ENCODE results near the gene CTSA.
"Not testable (repeated sequence)": the region's sequence is repeated elsewhere in the genome, so short reads cannot be mapped to it uniquely, and the experiment has no call there.

Gene CTSA

DNA sequence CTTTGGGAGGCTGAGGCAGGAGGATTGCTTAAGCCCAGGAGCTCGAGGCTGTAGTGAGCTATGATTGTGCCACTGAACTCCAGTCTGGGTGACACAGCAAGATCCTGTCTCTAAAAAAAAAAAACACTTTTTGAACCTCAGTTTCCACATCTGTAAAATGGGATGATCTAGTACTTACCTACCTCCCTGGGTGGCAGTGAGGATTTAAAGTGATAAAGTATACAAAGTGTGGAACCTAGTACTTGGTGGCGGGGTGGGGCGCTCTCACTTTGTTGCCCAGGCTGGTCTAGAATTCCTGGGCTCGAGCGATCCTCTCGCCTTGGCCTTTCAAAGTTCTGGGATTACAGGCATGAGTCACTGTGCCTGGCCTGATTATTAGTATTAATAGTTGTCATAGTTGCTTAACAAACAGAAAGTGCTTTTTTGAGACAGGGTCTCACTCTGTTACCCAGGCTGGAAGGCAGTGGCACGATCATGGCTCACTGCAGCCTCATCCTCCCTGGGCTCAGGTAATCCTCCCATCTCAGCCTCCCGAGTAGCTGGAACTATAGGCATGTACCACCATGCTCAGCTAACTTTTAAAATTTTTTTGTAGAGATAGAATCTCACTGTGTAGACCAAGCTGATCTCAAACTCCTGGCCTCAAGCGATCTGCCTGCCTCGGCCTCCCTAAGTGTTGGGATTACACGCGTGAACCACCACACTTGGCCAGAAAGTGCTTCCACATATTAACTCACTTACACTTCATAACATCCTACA, 27.8 kb downstream of the CTSA start:
- DNase-seq (ENCODE audit: low read depth) = no peak

DNA sequence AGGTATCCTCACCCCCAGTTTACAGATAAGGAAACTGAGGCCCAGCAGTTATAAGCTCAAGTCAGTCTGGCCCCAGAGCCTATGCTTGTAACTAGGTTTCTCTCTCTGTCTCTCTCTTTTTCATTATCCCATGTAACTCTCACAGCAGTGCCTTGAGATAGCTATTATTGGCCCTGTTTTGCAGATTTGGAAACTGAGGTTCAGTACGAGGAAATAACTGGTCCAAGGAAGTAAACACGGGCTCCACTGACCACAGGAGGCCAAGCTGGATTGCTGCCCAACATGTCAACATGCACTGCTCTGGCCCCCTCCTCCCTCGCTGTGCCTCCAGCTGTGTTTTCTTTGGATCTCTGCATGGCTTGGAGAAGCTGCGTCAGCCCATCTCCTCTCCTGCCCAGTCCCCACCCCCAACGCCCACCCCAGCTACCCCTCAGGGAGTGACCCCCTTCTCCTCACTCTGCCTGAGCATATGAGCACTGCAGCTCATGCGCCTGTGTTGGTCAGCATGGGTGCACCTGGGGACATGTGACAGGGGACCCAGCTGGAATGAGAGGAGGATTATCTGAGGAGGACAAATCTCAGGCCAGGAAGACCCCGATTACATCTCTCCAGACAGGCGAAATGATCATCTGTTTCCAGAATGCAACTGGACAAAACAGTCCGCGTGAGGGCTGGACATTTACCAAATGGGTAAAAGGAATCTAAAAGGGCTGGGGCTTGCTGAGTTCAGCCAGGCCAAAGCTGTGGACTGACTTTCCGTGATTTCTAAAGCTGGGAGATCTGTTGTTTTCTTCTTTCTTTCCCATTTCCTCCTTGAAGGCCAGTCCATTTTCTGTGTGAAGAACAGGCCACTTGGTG, 28.6 kb downstream of the CTSA start:
- DNase-seq (ENCODE audit: low read depth) = no peak

DNA sequence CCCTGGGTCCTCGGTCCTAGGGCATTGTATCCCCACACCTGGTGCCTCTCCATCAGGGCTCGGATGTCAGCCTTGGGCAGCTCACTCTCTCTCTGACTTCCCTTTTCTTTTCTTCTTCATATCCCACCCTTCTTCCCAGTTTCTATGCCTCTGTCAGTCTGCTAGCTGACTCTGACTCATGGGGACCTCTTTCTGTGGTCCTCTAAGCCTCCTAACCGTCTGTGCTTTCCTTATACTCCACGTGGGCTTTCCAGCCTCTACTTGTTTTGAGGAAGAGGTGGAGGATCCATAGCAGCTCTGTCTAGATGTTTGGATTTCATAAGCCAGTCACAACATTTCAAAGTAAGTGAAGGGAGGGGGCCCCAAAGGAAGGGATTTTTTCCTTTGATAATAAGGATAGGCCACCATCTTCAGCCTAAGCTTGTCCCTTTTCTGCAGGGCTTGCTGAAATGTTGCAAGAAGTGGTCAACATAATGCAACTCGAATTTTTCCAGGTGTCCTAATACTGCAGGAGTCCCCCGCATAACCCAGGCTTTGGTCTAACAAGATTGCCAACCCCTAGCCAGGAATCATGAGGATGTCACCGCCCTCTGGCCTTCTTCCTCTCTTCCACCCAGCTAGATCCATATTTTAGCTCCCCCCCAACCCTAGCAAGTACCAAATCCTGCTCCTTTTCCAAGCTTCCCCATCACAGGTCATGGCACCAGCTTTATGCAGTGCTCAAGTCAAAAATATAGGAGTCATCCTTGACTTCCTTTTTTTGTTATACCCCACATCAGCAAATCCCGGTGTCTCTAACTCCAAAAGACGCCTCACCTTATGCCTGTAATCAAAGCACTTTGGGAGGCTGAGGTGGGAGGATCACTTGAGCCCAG, 29.6 kb downstream of the CTSA start:
- DNase-seq (ENCODE audit: low read depth) = no peak

GRCh38 chr20:45921337-45922189, 30.4 kb downstream of the CTSA start:
- no peak for DNase-seq (ENCODE audit: low read depth)

GRCh38 chr20:45924391-45925261, 33.5 kb downstream of the CTSA start:
- DNase-seq (ENCODE audit: low read depth) = no peak

DNA sequence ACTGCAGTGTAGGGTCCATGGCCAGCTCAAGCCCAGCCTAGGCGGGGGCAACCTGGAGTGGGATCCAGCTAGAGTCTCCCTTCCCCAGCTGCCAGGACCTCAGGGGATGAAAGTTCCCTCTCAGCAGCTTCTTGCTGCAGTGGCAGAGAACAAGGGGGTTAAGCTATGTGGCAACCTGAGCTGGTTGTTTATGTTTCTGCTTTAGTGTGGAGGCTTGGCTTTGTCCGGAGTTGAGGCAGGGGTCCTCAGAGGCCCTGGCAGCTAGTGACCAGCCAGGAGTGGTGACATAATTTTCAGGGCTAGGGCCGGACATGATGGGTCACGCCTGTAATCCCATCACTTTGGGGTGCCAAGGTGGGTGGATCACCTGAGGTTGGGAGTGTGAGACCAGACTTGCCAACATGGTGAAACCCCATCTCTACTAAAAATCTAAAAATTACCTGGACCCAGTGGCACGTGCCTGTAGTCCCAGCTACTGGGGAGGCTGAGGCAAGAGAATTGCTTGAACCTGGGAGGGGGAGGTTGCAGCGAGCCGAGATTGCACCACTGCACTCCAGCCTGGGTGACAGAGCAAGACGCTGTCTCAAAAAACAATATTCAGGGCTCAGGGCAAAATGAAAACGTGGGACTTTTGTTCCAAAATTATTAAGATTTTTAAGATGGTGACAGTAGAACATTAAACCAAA, 34.8 kb downstream of the CTSA start:
- DNase-seq (ENCODE audit: low read depth) = no peak

- DNase-seq (ENCODE audit: low read depth) = no peak
These were observed 35.6 kb downstream of the CTSA start for GRCh38 chr20:45926731-45927070.

DNA sequence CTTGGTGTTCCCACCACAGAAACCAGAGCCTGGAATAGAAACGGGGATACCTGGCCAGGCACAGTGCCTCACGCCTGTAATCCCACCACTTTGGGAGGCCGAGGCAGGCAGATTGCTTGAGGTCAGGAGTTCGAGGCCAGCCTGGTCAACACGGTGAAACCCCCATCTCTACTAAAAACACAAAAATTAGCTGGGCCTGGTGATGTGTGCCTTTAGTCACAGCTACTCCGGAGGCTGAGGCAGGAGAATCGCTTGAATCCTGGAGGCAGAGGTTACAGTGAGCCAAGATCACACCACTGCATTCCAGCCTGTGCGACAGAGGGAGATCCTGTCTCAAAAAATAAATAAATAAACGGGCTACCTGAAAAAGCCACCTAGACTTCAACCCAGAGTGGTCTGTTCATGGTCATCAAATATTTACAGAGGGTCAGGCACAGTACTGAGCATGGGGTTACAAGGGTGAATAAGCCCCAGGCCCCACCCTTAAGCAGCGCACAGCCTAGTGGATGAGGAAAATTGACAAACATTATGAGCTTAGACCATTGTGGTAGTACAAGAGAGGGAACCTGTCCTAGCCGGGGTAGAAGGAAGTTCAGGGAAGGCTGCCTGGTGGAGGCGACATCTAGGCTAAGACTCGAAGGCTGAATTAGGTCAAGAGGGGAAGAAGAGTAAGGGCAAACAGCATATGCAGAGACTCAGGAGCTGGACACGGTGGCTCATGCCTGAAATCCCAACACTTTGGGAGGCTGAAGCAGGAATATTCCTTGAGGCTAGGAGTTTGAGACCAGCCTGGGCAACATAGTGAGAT, 36.1 kb downstream of the CTSA start:
- no peak for DNase-seq (ENCODE audit: low read depth)

GRCh38 chr20:45931680-45932079, 40.5 kb downstream of the CTSA start:
- not testable (repeated sequence) for DNase-seq (ENCODE audit: low read depth)

DNA sequence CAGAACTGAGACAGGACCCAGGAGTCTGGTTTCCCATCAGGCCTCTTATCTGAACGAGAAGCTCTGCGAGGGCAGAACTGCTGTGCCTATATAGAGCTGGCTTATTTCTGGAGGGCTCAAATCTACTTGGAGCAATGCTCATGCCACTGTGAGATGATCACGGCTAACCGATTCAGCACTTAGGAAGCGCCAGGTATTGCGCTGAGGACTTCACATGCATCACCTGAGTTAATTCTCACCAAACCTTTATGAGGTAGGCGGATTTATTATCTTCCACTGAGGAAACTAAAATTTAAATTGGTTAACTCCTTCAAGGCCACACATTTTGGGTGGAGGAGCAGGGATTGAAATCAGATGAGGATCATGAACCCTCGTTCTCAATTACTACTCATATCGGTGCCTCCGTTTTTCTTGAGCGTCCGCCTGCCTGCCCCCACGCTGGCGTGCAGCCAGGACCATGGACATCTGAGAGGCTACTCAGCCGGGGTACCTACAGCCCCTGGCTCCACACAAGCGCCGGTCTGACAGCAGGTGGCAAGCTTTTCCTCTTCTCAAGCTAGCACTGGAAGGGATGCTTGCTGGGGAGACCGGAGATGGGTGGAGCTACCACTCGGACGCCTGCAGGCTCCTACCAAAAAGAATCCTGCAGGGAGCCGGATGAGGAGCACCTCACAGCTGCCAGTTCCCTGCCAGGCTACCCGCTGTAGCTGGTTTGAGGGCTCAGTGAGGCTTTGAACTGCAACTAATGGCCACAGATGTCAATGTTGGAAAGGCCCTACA, 42.3 kb downstream of the CTSA start:
- peak; percentile 61 for DNase-seq (ENCODE audit: low read depth)

DNA sequence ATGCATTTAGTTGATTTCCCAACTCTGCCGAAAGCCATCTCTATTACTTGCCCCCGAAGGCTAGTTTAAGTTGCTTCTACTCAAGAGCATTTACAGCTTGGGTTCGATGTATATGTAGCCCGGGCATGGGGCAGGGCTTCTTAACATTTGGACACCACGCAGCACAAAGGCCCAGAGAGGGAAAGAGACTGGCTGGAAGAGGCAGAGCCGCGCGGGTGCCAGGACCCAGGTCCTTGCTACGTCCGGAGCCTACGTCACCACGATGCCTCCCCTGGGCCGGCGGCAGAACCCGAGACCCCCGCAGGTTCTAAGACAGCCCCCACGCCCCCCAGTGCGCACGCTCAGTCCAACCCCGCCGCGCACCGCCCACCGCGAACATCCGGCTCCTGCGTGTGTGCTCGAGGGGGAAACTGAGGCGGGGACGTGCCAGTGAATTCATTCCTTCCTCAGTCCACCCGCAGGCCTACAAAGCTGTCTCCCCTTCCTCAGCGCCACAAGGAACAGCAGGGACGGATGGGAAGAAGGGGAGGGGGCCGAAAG, 43.0 kb downstream of the CTSA start:
- no peak for DNase-seq (ENCODE audit: low read depth)

- peak; percentile 99 for DNase-seq (ENCODE audit: low read depth)
These were observed 43.7 kb downstream of the CTSA start, which contains the start of gene PCIF1 for GRCh38 chr20:45934586-45935415. TSS of gene PCIF1 (plus strand) at chr20:45934683. CDS start at chr20:45939000, 4,317 bp downstream.

DNA sequence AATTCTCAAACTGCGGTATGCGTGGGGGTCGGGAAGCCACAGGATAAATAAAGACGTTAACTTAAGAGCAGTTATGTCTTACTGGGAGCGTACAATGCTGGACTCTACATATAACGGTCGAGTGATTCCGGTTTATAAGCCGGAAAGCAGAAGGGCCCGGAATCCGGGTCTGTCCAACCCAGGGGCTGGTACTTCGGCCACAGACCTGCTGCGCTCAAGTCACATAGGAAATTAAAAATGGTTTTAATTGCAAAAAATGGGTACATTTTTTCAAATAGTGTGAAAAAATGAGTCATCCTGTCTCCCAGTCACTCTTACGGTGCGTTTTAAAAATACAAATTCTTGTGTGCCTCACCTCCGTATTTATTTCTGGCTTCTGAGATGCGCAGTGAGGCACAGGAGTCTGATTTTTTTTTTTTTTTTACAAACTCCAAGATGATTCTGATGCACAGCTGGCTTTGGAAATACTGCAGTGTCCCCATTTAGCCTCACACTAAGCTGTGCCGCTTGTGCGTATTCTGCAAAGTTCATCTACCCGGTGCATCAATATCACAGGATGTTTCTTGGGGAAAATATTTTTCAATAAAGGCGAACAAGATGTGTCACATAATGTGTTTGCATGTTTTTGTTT, 44.4 kb downstream of the CTSA start:
- no peak for DNase-seq (ENCODE audit: low read depth)

- no peak for DNase-seq (ENCODE audit: low read depth)
These were observed 46.6 kb downstream of the CTSA start for GRCh38 chr20:45937765-45938164.

- DNase-seq (ENCODE audit: low read depth) = no peak
These were observed 47.7 kb downstream of the CTSA start for GRCh38 chr20:45938727-45939438.

GRCh38 chr20:45940053-45940452, 48.9 kb downstream of the CTSA start:
- no peak for DNase-seq (ENCODE audit: low read depth)
